Esophagus squamous epithelium (tissue), 5 donors: ENCODE results near the gene NUP133. TPM values are rescaled to one million over a fixed set of nuclear protein-coding genes. Genes with fewer than 3 reads are reported as not detected.

ENCODE experiments used
- DNase-seq: peaks from one replicate; lab custom pipeline; 2025; lab: John Stamatoyannopoulos, UW
- H3K27ac ChIP-seq, 4 donors: fragments of 200-600 bp; sonication (generic); one replicate each; pipeline ENCODE4 v1.5.1; 2016 to 2019; ENCODE audit warnings: mild to moderate bottlenecking in 1 of 4
- H3K27me3 ChIP-seq, 4 donors: fragments of 200-600 bp; sonication (generic); 1 replicate in 3 of 4; 2 replicates in 1 of 4; pipeline versions ENCODE4 v1.5.1 to v1.6.0; 2017 to 2021; ENCODE audit warnings: antibody characterized with exemption in 1 of 4
- H3K36me3 ChIP-seq, 3 donors: fragments of 200-600 bp; sonication (generic); one replicate each; pipeline ENCODE4 v1.5.1; 2016 to 2019
- H3K4me1 ChIP-seq, 3 donors: fragments of 200-600 bp; sonication (generic); one replicate each; pipeline ENCODE4 v1.5.1; 2017 to 2019
- H3K4me3 ChIP-seq, 4 donors: fragments of 200-600 bp; sonication (generic); 1 replicate in 3 of 4; 2 replicates in 1 of 4; pipeline ENCODE4 v1.5.1; 2016 to 2019; ENCODE audit warnings: mild to moderate bottlenecking in 2 of 4, moderate library complexity in 1 of 4
- H3K9me3 ChIP-seq, 3 donors: fragments of 200-600 bp; sonication (generic); one replicate each; pipeline ENCODE4 v1.5.1; 2016 to 2019
- CTCF ChIP-seq, 6 experiments: fragments of 450-650 bp in 4 of 6; fragments of 200-600 bp in 2 of 6; sonication (generic) in 2 of 6; IDR thresholded peaks; one replicate each; pipeline ENCODE4 v1.5.1; 2016 to 2019; ENCODE audit warnings: antibody characterized with exemption in 6 of 6, mild to moderate bottlenecking in 4 of 6, moderate library complexity in 4 of 6
- POLR2A ChIP-seq, 4 donors: fragments of 450-650 bp; IDR thresholded peaks; one replicate each; pipeline ENCODE4 v1.6.1; 2017; ENCODE audit warnings: antibody characterized with exemption in 4 of 4, mild to moderate bottlenecking in 4 of 4, moderate library complexity in 3 of 4
- WGBS, 2 donors: methylation state at CpG; one replicate each; pipeline ENCODE4 v1.1.5; 2018; 5-methylcytosine and 5-hydroxymethylcytosine counted together
- intact Hi-C: fragments of 100-400 bp; cut with DNase I; formaldehyde crosslinking; loops from one replicate; pipeline ENCODE4 v1.15.0; 2022
- total RNA-seq, 4 donors: library from RNA; depleted of rRNA; stranded (reverse); fragments of >200 nt; gene quantifications; one replicate each; pipeline ENCODE4 v1.1.0, GENCODE V29; 2016
- donor health status: DM: yes; HTN: yes; CAD: no.

NUP133 gene
- total RNA-seq, 4 donors from 2014 or later, result 11.1 to 29.3 (median 22.0) TPM

DNA sequence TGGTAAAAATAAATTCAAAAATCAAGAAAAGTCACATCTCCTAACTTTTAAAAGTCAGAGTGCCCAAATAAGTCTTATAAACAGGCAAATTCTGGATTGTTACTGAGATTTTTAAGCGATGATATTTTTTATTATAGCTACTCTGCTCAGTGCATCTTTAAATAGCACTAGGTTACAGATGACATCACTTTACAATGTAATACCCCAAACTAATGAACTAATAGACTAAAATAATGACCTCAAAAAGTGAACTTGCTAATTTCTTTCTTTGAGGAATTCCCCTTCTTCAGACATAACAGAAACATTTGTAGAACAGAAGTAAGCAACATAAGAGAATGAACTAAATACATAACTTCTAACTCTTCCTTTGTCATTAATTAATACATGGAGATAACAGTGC is 41.3 kb downstream of the NUP133 start:
- no peaks in the 10 kb centered on the region for H3K4me1 ChIP-seq
- H3K36me3 ChIP-seq, result peaks cover 10 to 99% (median 16%) of the 10 kb centered on the region in 3 donors
- intact Hi-C loops, result no loop called here
- no peak for TF ChIP-seq POLR2A (IDR thresholded peaks at IDR 0.05)
- TF ChIP-seq CTCF (IDR thresholded peaks at IDR 0.05), result no peak
- DNase-seq, result no peak
- H3K4me3 ChIP-seq, result no peak overlapping the region
- no peaks in the 10 kb centered on the region for H3K27me3 ChIP-seq
- H3K27ac ChIP-seq, result no peak overlapping the region
- no peaks in the 10 kb centered on the region for H3K9me3 ChIP-seq
- 97 to 100% methylated on average over 1 of the region's 1 CpG for WGBS, 2 donors

DNA sequence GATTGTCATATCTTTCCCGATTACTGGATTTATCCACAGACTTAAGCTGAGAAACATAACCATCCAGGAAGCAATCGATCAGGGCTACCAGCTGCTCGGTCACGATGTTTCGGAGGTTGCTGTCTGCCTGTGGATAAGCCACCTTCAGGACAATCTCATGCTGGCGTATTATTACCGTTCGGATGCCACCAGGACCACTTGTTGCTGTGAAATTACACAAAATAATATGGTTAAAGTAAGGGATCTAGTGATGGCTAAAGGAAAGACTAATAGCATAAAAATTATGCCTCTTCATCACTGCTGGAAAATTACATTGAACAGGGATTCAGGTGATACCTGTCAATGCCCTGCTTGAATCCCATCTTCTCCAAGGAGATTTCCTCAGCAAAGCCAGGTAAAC is 43.5 kb downstream of the NUP133 start:
- no peak for TF ChIP-seq POLR2A (IDR thresholded peaks at IDR 0.05)
- no peak for TF ChIP-seq CTCF (IDR thresholded peaks at IDR 0.05)
- intact Hi-C loops, result no loop called here
- WGBS, 2 donors, result 93 to 98% methylated on average over 8 of the region's 8 CpGs

DNA sequence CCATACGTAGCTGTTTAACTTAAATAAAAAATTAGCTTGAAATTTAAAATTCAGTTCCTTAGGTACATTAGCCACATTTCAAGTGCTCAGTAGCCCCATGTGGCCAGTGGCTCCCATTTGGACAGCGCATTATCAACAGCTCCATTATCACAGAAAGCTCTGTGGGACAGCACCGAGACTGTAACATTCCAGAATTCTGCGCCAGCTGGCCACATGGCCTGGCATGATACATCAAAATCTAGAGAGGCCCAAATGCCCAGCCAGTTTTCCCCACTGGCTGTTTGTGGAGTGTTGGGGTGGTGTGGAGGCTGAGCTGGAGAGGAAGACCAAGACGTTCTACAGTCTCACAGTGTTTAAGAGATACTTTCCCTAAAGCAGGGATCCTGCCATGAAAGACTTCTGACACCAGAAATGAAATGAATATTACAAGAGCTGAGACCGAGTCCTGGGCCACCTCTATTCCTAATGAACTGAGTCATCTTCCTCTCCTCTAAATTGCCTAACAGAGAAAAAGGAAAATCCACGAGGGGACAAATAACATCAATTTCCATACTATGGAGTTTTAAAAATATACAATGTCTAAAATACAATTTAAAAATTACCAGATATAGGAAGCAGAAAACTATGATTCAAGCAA is 47.0 kb downstream of the NUP133 start:
- H3K27ac ChIP-seq, result no peak overlapping the region
- no peaks in the 10 kb centered on the region for H3K4me1 ChIP-seq
- WGBS, 2 donors, result 89 to 90% methylated on average over 7 of the region's 7 CpGs
- DNase-seq, result no peak
- peaks cover 5 to 100% (median 11%) of the 10 kb centered on the region in 3 donors for H3K36me3 ChIP-seq
- no peak overlapping the region for H3K4me3 ChIP-seq
- no peaks in the 10 kb centered on the region for H3K27me3 ChIP-seq
- intact Hi-C loops, result no loop called here
- TF ChIP-seq CTCF (IDR thresholded peaks at IDR 0.05) (no peak), POLR2A (IDR thresholded peaks at IDR 0.05) (no peak)
- no peaks in the 10 kb centered on the region for H3K9me3 ChIP-seq

More for the DNA sequence above, 43.5 kb downstream of the NUP133 start:
- peaks cover 8 to 99% (median 12%) of the 10 kb centered on the region in 3 donors for H3K36me3 ChIP-seq
- no peak for DNase-seq
- H3K27me3 ChIP-seq, result no peaks in the 10 kb centered on the region
- H3K4me3 ChIP-seq, result no peak overlapping the region
- no peaks in the 10 kb centered on the region for H3K4me1 ChIP-seq
- H3K9me3 ChIP-seq, result no peaks in the 10 kb centered on the region
- H3K27ac ChIP-seq, result no peak overlapping the region

DNA sequence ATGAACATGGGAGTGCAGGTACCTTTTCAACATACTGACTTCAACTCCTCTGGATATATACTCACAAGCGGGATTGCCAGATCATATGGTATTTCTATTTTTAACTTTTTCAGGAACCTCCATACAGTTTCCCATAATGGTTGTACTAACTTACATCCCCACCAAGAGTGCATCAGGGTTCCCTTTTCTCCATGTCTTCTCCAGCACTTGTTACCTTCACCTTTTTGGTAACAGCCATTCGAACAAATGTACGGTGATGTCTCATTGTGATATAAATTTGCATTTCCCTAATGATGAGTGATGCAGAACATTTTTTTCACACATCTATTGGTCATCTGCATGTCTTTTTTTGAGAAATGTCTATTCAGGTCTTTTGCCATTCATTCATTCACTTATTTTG is 48.3 kb downstream of the NUP133 start:
- no peak overlapping the region for H3K4me3 ChIP-seq
- WGBS, 2 donors, result 93 to 98% methylated on average over 3 of the region's 3 CpGs
- intact Hi-C loops, result no loop called here
- H3K4me1 ChIP-seq, result no peaks in the 10 kb centered on the region
- no peak overlapping the region for H3K27ac ChIP-seq
- DNase-seq, result no peak
- H3K9me3 ChIP-seq, result no peaks in the 10 kb centered on the region
- no peak for TF ChIP-seq POLR2A (IDR thresholded peaks at IDR 0.05)
- no peak for TF ChIP-seq CTCF (IDR thresholded peaks at IDR 0.05)
- H3K36me3 ChIP-seq, result peaks cover 0 to 100% (median 11%) of the 10 kb centered on the region in 3 donors
- no peaks in the 10 kb centered on the region for H3K27me3 ChIP-seq

- Histone ChIP-seq H3K9me3 (no peaks in the 10 kb centered on the region), H3K36me3 (peaks cover 0 to 89% (median 7%) of the 10 kb centered on the region in 3 donors), H3K4me1 (no peaks in the 10 kb centered on the region), H3K27ac (no peak overlapping the region), H3K4me3 (no peak overlapping the region), H3K27me3 (no peaks in the 10 kb centered on the region)
- no peak for DNase-seq
- TF ChIP-seq CTCF (IDR thresholded peaks at IDR 0.05) (no peak), POLR2A (IDR thresholded peaks at IDR 0.05) (no peak)
- WGBS, 2 donors, result 80 to 88% methylated on average over 4 of the region's 4 CpGs
- intact Hi-C loops, result no loop called here
Observed at GRCh38 chr1:229457436-229457835, 50.7 kb downstream of the NUP133 start.
